Brain microvascular endothelial cell (primary cell): ENCODE data around the gene PNPLA7.

Experiments
- DNase-seq: peaks from one replicate; pipeline ENCODE4 v3.0.0-alpha.2; 2020
- H3K27ac ChIP-seq: fragments of 250-450 bp; sonication (Bioruptor Pico); 2 replicates; pipeline ENCODE4 v1.5.1; 2020; ENCODE audit warnings: mild to moderate bottlenecking, moderate library complexity
- H3K27me3 ChIP-seq: fragments of 250-450 bp; sonication (Bioruptor Pico); replicated peaks from 2 replicates; pipeline ENCODE4 v1.5.1; 2020; ENCODE audit warnings: mild to moderate bottlenecking
- H3K36me3 ChIP-seq: fragments of 250-450 bp; sonication (Bioruptor Pico); replicated peaks from 2 replicates; pipeline ENCODE4 v1.5.1; 2020; ENCODE audit warnings: mild to moderate bottlenecking
- H3K4me3 ChIP-seq: 2 replicates; pipeline ENCODE4 v1.5.1; 2011; ENCODE audit warnings: low read depth, mild to moderate bottlenecking, control low read depth, low read length, moderate library complexity
- in situ Hi-C: cut with HindIII; loops from 2 replicates; pipeline ENCODE4 v1.10.0; 2017; ENCODE audit warnings: low sequenced_read_pairs, low pct_ligation_motif_present
- TF ChIP-seq, protein P1 (sequence below): IDR thresholded peaks from 2 replicates; pipeline ENCODE4 v1.5.1; 2011; ENCODE audit warnings: low read depth, mild to moderate bottlenecking, moderate library complexity, low read length, control low read depth, inconsistent platforms; ENCODE audit errors: missing control alignments

Gene PNPLA7

GRCh38 chr9:137421838-137422603 is 128.2 kb downstream of the PNPLA7 start:
- no peak for DNase-seq
- Histone ChIP-seq H3K27ac (no peak overlapping the region), H3K4me3 (peak overlapping the region; percentile 71), H3K36me3 (no peaks in the 10 kb centered on the region), H3K27me3 (no peaks in the 10 kb centered on the region)
- in situ Hi-C loops, result no loop called here
- TF ChIP-seq, protein P1, sequence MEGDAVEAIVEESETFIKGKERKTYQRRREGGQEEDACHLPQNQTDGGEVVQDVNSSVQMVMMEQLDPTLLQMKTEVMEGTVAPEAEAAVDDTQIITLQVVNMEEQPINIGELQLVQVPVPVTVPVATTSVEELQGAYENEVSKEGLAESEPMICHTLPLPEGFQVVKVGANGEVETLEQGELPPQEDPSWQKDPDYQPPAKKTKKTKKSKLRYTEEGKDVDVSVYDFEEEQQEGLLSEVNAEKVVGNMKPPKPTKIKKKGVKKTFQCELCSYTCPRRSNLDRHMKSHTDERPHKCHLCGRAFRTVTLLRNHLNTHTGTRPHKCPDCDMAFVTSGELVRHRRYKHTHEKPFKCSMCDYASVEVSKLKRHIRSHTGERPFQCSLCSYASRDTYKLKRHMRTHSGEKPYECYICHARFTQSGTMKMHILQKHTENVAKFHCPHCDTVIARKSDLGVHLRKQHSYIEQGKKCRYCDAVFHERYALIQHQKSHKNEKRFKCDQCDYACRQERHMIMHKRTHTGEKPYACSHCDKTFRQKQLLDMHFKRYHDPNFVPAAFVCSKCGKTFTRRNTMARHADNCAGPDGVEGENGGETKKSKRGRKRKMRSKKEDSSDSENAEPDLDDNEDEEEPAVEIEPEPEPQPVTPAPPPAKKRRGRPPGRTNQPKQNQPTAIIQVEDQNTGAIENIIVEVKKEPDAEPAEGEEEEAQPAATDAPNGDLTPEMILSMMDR, result no peak

DNA sequence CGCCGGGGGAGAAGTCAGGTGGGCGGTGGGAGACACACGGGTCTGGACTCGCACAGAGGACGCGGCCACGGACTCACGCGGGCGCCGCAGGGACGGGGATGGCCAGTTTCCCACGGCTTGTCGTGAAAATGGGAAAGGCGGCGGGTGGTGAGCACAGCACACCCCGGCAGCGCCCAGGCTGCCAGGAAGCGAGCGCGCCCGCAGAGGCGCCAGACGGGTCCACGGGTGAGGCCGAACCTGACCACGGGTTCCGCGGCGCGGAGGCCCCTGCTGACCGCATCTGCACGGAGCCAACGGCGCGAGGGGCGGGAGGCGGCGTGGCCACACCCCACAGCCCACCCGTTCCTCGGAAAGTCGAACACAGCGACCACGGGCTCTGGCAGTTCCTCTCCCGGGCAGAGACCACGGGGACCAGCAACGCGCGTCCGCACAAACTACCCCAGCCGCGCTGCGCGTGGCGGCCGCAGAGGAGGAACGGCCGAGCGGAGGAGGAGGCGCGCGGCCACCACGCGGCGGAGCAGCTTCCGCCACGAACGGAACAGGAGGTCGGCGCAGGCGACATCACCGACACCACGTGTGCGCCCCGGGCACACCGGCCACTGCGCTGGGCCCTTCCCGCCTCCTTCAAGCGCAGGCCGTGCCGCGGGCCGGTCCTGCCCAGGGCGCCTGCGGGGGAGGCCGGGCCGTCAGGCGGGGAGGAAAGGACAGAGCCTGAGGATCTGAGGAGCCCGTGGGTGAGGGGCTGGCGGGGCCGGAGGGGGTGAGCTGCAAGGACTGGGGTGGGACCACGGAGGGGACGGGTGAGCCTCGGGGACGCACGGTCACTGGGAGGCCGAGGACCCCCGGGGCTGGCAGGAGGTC is 132.8 kb downstream of the PNPLA7 start:
- no peaks in the 10 kb centered on the region for H3K36me3 ChIP-seq
- DNase-seq, result no peak
- in situ Hi-C loops, result no loop called here
- H3K4me3 ChIP-seq, result peak overlapping the region; percentile 31
- H3K27me3 ChIP-seq, result no peaks in the 10 kb centered on the region
- H3K27ac ChIP-seq, result no peak overlapping the region
- TF ChIP-seq, protein P1, result no peak

DNA sequence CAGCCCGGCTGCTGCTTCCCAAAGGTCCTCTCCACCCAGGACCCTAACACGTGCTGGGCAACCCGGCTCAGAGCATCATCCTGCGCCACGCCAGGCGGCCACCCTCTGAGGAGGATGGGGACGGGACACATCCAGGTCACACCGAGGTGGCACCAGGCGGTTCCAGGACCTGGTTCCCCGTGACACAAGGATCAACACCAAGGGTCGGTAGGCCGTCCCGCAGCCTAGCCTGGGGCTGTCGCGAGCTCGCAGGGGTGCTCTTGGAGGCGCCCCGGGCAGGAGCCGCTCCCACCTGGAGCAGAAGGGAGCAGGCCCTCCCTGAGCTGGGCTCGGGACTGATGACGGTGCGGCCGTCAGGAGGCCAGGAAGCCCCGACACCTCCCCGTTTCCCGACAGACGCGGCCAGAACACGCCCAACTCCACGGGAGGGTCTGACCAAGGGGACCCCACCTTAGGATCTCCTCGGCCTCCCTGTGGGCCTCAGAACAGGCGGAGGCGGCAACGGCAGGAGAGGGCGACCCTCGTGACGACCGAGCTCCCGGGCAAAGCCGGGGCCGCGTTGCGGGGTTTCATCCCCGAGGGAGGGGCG is 133.5 kb downstream of the PNPLA7 start:
- H3K27me3 ChIP-seq, result no peaks in the 10 kb centered on the region
- no peaks in the 10 kb centered on the region for H3K36me3 ChIP-seq
- no peak overlapping the region for H3K4me3 ChIP-seq
- H3K27ac ChIP-seq, result no peak overlapping the region
- TF ChIP-seq, protein P1, result no peak
- no peak for DNase-seq
- in situ Hi-C loops, result no loop called here

- TF ChIP-seq, protein P1, result peak; percentile 3
- Histone ChIP-seq H3K36me3 (no peaks in the 10 kb centered on the region), H3K27ac (no peak overlapping the region), H3K27me3 (no peaks in the 10 kb centered on the region), H3K4me3 (no peak overlapping the region)
- DNase-seq, result no peak
- in situ Hi-C loops, result no loop called here
Measured at GRCh38 chr9:137416006-137416562, 134.1 kb downstream of the PNPLA7 start.

DNA sequence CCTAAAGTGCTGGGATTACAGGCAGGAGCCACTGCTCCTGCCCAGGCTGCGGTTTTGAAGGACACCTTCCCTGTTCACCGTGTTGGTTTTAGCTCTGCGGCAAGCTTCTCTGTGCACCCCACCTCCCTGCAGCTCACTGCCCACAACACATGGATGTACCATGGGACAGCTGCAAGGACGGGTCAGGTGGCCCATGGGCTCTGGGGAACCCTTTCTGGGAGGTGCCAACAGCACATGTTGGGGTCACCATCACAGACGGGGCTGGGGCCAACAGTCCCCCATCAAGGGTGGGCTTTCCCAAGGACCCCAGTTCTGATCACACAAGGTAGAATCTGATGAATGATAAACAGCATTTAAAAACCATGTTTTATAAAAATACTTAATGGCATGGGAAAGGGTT is 134.8 kb downstream of the PNPLA7 start:
- TF ChIP-seq, protein P1, result no peak
- Histone ChIP-seq H3K4me3 (no peak overlapping the region), H3K27me3 (no peaks in the 10 kb centered on the region), H3K27ac (no peak overlapping the region), H3K36me3 (no peaks in the 10 kb centered on the region)
- in situ Hi-C loops, result no loop called here
- DNase-seq, result no peak
